ENCODE measurements around the gene PALD1.

DNA sequence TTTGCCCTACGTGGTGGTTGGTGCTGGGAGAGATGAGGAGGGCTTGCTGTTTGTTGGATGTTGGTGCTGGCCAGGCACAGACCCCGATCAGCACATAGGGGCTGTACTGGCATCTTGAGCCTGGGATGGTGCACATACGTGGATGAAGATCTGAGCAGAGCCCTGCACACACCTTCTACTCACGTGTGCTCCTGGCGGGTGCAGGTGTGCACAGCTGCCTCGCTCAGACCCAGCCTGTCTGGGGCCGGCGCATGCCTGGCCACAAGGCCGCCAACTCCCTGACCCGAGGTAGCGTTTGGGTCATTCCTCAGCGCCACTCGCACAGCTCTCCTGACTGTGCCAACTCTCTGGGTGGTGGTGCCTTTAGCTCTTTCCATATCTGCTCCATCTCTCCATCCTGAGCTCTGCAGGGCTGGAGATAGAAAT is 18.6 kb downstream of the PALD1 start:
- no peak for TF ChIP-seq POLR2A (IDR thresholded peaks at IDR 0.05)
- no peak for TF ChIP-seq CTCF (IDR thresholded peaks at IDR 0.05)
- TF ChIP-seq POLR2AphosphoS5 (IDR thresholded peaks at IDR 0.05), result no peak

All from sigmoid colon (tissue), 4 donors.